HFF-Myc (cell line): ENCODE data around the gene MBP.

Experiments
- DNase-seq: peaks from one replicate; pipeline ENCODE4 v3.0.0-alpha.2; 2011; ENCODE audit warnings: low read depth; ENCODE audit errors: extremely low read depth
- H3K4me3 ChIP-seq: replicated peaks from 2 replicates; pipeline ENCODE4 v1.5.1; 2011; ENCODE audit warnings: low read depth, mild to moderate bottlenecking, control low read depth, low read length
- CTCF ChIP-seq: IDR thresholded peaks from 2 replicates; pipeline ENCODE4 v1.5.1; 2012; ENCODE audit warnings: mild to moderate bottlenecking, low read depth, low read length, control low read depth; ENCODE audit errors: missing control alignments

MBP gene

GRCh38 chr18:77045677-77046076, 86.9 kb downstream of the MBP start:
- TF ChIP-seq CTCF, result no peak

GRCh38 chr18:77044866-77045664, 87.5 kb downstream of the MBP start:
- no peak for TF ChIP-seq CTCF
- DNase-seq, result no peak
- no peak overlapping the region for H3K4me3 ChIP-seq

More at GRCh38 chr18:77045677-77046076, 86.9 kb downstream of the MBP start:
- DNase-seq, result no peak
- no peak overlapping the region for H3K4me3 ChIP-seq

- no peak for TF ChIP-seq CTCF
- no peak overlapping the region for H3K4me3 ChIP-seq
- no peak for DNase-seq
Observed at GRCh38 chr18:77043541-77044280, 88.9 kb downstream of the MBP start.

- no peak overlapping the region for H3K4me3 ChIP-seq
- TF ChIP-seq CTCF, result no peak
- DNase-seq, result no peak
Observed at GRCh38 chr18:77042583-77042982, 90.0 kb downstream of the MBP start.

GRCh38 chr18:77039196-77040130, 93.1 kb downstream of the MBP start:
- H3K4me3 ChIP-seq, result no peak overlapping the region
- no peak for TF ChIP-seq CTCF
- DNase-seq, result no peak

GRCh38 chr18:77038182-77038858, 94.3 kb downstream of the MBP start:
- no peak for TF ChIP-seq CTCF
- no peak for DNase-seq
- H3K4me3 ChIP-seq, result no peak overlapping the region
